Neural progenitor cell (in vitro differentiated cells): ENCODE results near the gene DOK3.

Experiments
- EZH2 ChIP-seq: fragments of 200-600 bp; sonication (generic); IDR thresholded peaks from 2 replicates; pipeline ENCODE4 v1.6.1; 2017; ENCODE audit warnings: antibody characterized with exemption, mild to moderate bottlenecking, moderate library complexity
- EZH2phosphoT487 ChIP-seq: fragments of 200-600 bp; sonication (generic); IDR thresholded peaks from 2 replicates; pipeline ENCODE4 v1.6.1; 2017; ENCODE audit warnings: antibody characterized with exemption
- TF ChIP-seq, protein P1 (sequence below): fragments of 200-600 bp; sonication (generic); IDR thresholded peaks from 2 replicates; pipeline ENCODE4 v1.5.1; 2017; ENCODE audit warnings: antibody characterized with exemption, mild to moderate bottlenecking

DNA sequence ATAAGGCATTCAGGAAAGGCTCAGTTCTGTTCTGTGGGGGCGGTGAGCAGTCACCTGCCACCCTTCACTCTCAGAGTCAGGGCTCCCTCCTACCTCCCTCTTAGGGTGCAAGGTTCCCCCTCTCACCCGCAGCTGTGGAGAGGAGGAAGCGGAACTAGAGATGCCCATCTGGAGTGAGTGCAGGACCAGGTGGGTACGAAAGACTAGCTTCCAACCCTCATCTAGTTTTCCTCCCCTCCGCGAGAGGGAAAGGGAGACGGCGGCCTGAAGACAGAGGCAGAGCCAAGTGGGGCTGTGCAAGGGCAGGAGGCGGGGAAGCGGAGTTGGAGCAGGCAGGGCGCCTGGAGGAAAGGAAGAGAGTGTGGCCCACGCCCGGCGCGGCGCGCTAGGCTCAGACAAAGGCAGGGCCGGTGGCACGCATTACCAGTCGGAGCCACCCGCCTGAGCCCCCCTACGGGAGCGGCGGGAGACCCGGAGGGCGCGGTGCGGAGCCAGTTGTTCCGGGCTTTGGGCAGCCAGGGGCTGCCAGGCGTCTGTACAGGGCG lies 55.7 kb downstream of the DOK3 start:
- TF ChIP-seq, protein P1, sequence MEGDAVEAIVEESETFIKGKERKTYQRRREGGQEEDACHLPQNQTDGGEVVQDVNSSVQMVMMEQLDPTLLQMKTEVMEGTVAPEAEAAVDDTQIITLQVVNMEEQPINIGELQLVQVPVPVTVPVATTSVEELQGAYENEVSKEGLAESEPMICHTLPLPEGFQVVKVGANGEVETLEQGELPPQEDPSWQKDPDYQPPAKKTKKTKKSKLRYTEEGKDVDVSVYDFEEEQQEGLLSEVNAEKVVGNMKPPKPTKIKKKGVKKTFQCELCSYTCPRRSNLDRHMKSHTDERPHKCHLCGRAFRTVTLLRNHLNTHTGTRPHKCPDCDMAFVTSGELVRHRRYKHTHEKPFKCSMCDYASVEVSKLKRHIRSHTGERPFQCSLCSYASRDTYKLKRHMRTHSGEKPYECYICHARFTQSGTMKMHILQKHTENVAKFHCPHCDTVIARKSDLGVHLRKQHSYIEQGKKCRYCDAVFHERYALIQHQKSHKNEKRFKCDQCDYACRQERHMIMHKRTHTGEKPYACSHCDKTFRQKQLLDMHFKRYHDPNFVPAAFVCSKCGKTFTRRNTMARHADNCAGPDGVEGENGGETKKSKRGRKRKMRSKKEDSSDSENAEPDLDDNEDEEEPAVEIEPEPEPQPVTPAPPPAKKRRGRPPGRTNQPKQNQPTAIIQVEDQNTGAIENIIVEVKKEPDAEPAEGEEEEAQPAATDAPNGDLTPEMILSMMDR, result no peak
- TF ChIP-seq EZH2 (no peak), EZH2phosphoT487 (no peak)
